ENCODE measurements around the gene FICD. TPM values are rescaled to one million over a fixed set of nuclear protein-coding genes. Genes with fewer than 3 reads are reported as not detected.

Gene FICD
- polyA plus RNA-seq, 2 of the 4 experiments (the other 2 are of a cell fraction): 1.7 to 2.5 TPM

GRCh38 chr12:108478611-108479206 is 36.4 kb upstream of the FICD start:
- Histone ChIP-seq H3K4me2 (no peak overlapping the region), H3K9me3 (no peaks in the 10 kb centered on the region), H3K4me1 (peaks cover 11% of the 10 kb centered on the region; the same call in 2 of the 3 replicates), H3K27ac (no peak overlapping the region), H3K4me3 (no peak overlapping the region)
- no peak for DNase-seq (ENCODE audit: low read depth in 1 of 2, low spot score in 1 of 2)
- no peak for ATAC-seq
- ChIA-PET CTCF (interaction anchor here (0.5 to 2.6 kb wide), 5 partner anchors 10 to 488 kb away, joined by 3 to 7 read pairs (median 4); no protein-coding TSS in a partner anchor), POLR2A (no interaction called here)
- no peak for FAIRE-seq
- 50% methylated on average over 8 of the region's 8 CpGs for WGBS (ENCODE audit: missing lambda C conversion rate)
- no peak for TF ChIP-seq ZC3H11A (IDR thresholded peaks at IDR 0.05)
- TF ChIP-seq, protein P1, sequence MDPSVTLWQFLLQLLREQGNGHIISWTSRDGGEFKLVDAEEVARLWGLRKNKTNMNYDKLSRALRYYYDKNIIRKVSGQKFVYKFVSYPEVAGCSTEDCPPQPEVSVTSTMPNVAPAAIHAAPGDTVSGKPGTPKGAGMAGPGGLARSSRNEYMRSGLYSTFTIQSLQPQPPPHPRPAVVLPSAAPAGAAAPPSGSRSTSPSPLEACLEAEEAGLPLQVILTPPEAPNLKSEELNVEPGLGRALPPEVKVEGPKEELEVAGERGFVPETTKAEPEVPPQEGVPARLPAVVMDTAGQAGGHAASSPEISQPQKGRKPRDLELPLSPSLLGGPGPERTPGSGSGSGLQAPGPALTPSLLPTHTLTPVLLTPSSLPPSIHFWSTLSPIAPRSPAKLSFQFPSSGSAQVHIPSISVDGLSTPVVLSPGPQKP (IDR thresholded peaks at IDR 0.05; ENCODE audit: low read depth, low read length): no peak
- no peak for TF ChIP-seq JUNB (IDR thresholded peaks at IDR 0.05)
- no peak for TF ChIP-seq HES2 (IDR thresholded peaks at IDR 0.05)
- TF ChIP-seq, protein P2, sequence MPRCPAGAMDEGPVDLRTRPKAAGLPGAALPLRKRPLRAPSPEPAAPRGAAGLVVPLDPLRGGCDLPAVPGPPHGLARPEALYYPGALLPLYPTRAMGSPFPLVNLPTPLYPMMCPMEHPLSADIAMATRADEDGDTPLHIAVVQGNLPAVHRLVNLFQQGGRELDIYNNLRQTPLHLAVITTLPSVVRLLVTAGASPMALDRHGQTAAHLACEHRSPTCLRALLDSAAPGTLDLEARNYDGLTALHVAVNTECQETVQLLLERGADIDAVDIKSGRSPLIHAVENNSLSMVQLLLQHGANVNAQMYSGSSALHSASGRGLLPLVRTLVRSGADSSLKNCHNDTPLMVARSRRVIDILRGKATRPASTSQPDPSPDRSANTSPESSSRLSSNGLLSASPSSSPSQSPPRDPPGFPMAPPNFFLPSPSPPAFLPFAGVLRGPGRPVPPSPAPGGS (IDR thresholded peaks at IDR 0.05): no peak
- no peak for TF ChIP-seq ZSCAN20 (CRISPR knock-in tag; IDR thresholded peaks at IDR 0.05)
- TF ChIP-seq CBX8 (IDR thresholded peaks at IDR 0.05): no peak
- TF ChIP-seq TP53 (CRISPR knock-in tag; IDR thresholded peaks at IDR 0.05): no peak

DNA sequence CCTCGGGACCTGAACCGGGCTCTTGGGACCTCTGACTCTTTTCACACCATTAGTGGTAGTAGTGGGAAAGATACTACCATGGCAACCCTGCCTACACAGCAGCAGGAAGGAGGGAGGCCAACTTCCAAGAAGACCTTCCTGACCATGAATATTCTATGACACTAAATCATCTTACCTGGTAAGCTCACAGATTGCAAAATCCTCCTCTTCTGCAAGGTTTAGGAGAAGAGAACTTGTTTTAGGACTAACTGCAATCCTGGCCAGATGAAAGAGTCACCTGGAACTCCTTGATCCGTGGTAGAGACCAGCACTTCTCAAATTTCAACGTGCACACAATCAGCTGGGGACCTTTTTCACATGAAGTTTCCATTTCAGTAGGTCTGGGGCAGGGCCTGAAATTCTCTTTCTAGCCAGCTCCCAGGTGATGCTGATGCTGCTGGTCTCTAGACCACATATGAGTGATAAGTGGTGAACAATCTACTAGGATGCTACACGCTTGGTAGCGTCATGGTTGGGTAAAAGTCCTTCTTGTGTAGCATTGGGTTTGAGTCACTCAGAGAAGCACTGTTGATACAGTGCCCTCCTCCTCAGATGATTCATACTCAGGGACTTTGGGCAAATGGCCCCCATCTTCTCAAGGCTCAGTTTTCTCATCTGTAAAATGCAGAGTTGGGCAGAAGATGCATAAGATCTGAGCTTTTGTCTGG is 35.6 kb upstream of the FICD start:
- no peak for DNase-seq (ENCODE audit: low read depth in 1 of 2, low spot score in 1 of 2)
- Histone ChIP-seq H3K4me1 (peaks cover 11% of the 10 kb centered on the region; the same call in 2 of the 3 replicates), H3K9me3 (no peaks in the 10 kb centered on the region), H3K4me2 (no peak overlapping the region), H3K4me3 (no peak overlapping the region), H3K27ac (no peak overlapping the region)
- TF ChIP-seq ZNF302 (CRISPR knock-in tag; IDR thresholded peaks at IDR 0.05) (no peak), POLR2AphosphoS2 (conservative IDR thresholded peaks at IDR 0.05; ENCODE audit: low read length) (no peak), ZC3H11A (IDR thresholded peaks at IDR 0.05) (no peak), MAFK (IDR thresholded peaks at IDR 0.05; ENCODE audit: partially characterized antibody) (no peak), SREBF2 (IDR thresholded peaks at IDR 0.05) (no peak), ZFP36 (IDR thresholded peaks at IDR 0.05; ENCODE audit: borderline replicate concordance, partially characterized antibody) (no peak), EHMT2 (IDR thresholded peaks at IDR 0.05; ENCODE audit: low read depth) (no peak), HOXB13 (CRISPR knock-in tag; IDR thresholded peaks at IDR 0.05; ENCODE audit: low read depth) (no peak), HDAC2 (IDR thresholded peaks at IDR 0.05) (no peak)
- 23% methylated on average over 6 of the region's 6 CpGs for WGBS (ENCODE audit: missing lambda C conversion rate)
- ChIA-PET POLR2A (no interaction called here), CTCF (interaction anchor here (0.7 to 2.6 kb wide), 2 partner anchors 11 to 18 kb away, joined by 3 to 7 read pairs; no protein-coding TSS in a partner anchor)
- no peak for FAIRE-seq
- ATAC-seq: no peak

GRCh38 chr12:108482717-108483212 is 32.3 kb upstream of the FICD start:
- peaks cover 11% of the 10 kb centered on the region; the same call in 2 of the 3 replicates for H3K4me1 ChIP-seq
- H3K4me3 ChIP-seq: no peak overlapping the region
- peak overlapping the region; percentile 33 to 70; a peak in 4 of 6 replicates for H3K27ac ChIP-seq
- ChIA-PET CTCF (interaction anchor here (1.7 kb wide), 1 partner anchor 29 kb away, joined by 4 read pairs; no protein-coding TSS in a partner anchor), POLR2A (no interaction called here)
- WGBS (ENCODE audit: missing lambda C conversion rate): 18% methylated on average over 11 of the region's 11 CpGs
- peak; percentile 32 to 81; a peak in 4 of 6 replicates for ATAC-seq
- peak in 1 of 2 experiments; percentile 57 for DNase-seq (ENCODE audit: low read depth in 1 of 2, low spot score in 1 of 2)
- H3K9me3 ChIP-seq: peaks cover 6% of the 10 kb centered on the region; the same call in 1 of the 3 replicates
- H3K4me2 ChIP-seq: peak overlapping the region; percentile 64
- no peak for TF ChIP-seq RCOR1 (IDR thresholded peaks at IDR 0.05; ENCODE audit: low read depth, low read length)
- TF ChIP-seq MAFK (IDR thresholded peaks at IDR 0.05; ENCODE audit: partially characterized antibody): peak; percentile 51
- TF ChIP-seq FOSL2 (IDR thresholded peaks at IDR 0.05): no peak
- TF ChIP-seq FOSL2 (CRISPR knock-in tag; IDR thresholded peaks at IDR 0.05): peak; percentile 42; the same call in 1 of the 2 replicates
- no peak for FAIRE-seq

Measured in A549 (cell line).